Uterus (tissue), 4 donors: ENCODE data around the gene EDDM13. TPM values are rescaled to one million over a fixed set of nuclear protein-coding genes. Genes with fewer than 3 reads are reported as not detected.

ENCODE experiments used
- DNase-seq, 2 donors: peaks; one replicate each; pipeline ENCODE4 v3.0.0-alpha.2; 2019 to 2020
- H3K27ac ChIP-seq, 2 donors: fragments of 200-600 bp; sonication (generic); 1 replicate in 1 of 2; 2 replicates in 1 of 2; pipeline ENCODE4 v1.5.1; 2016 to 2018
- H3K27me3 ChIP-seq, 2 donors: fragments of 200-600 bp; sonication (generic); one replicate each; pipeline ENCODE4 v1.5.1; 2018 to 2019; ENCODE audit warnings: control low read depth in 1 of 2
- H3K36me3 ChIP-seq, 2 donors: fragments of 200-600 bp; sonication (generic); one replicate each; pipeline ENCODE4 v1.5.1; 2019; ENCODE audit warnings: control low read depth in 1 of 2
- H3K4me1 ChIP-seq, 2 donors: fragments of 200-600 bp; sonication (generic); one replicate each; pipeline ENCODE4 v1.5.1; 2018 to 2019; ENCODE audit warnings: control low read depth in 1 of 2
- H3K4me3 ChIP-seq, 2 donors: fragments of 200-600 bp; sonication (generic); 1 replicate in 1 of 2; 2 replicates in 1 of 2; pipeline ENCODE4 v1.5.1; 2018 to 2019; ENCODE audit warnings: mild to moderate bottlenecking in 1 of 2
- H3K9me3 ChIP-seq, 2 donors: fragments of 200-600 bp; sonication (generic); one replicate each; pipeline ENCODE4 v1.5.1; 2019; ENCODE audit warnings: control low read depth in 1 of 2
- POLR2A ChIP-seq, 2 donors: fragments of 450-650 bp; IDR thresholded peaks; one replicate each; pipeline ENCODE4 v1.6.1; 2016; ENCODE audit warnings: antibody characterized with exemption in 2 of 2, mild to moderate bottlenecking in 1 of 2, moderate library complexity in 1 of 2
- intact Hi-C: fragments of 100-400 bp; cut with DNase I; formaldehyde crosslinking; loops from one replicate; pipeline ENCODE4 v1.15.1; 2023; ENCODE audit warnings: low total_unique reads
- total RNA-seq, 4 donors: library from RNA; depleted of rRNA in 3 of 4; stranded (reverse); fragments of >200 nt in 3 of 4; gene quantifications; one replicate each; pipeline versions ENCODE4 v1.1.0 to v1.2.4, GENCODE V29; 2014 to 2023
- TF ChIP-seq, protein P1 (sequence below), 4 experiments: fragments of 200-600 bp in 2 of 4; fragments of 450-650 bp in 2 of 4; sonication (generic) in 2 of 4; IDR thresholded peaks; one replicate each; pipeline ENCODE4 v1.5.1; 2016 to 2019; ENCODE audit warnings: antibody characterized with exemption in 4 of 4, mild to moderate bottlenecking in 2 of 4, moderate library complexity in 1 of 4
- donor health status: DM: yes; HTN: yes; CAD: no.

The EDDM13 gene
- total RNA-seq, 4 donors from 2014 or later: not detected

DNA sequence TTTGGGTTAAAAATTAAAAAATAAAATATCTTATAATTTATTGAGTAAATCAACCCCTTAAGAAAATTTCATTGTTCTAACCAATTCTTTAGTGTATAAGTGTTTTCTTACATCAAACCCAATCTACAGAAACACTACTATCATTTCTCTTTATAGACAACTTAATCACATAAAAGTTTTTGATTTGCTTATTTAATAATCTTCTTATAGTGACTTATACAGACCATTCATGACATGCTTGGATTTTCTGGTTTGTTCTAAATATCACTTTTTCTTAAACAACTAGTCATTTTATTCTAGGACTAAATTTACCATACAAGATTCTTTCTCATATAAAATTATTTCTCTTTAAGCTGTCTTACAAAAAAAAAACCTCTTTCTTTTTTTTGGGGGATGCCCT is 69.4 kb downstream of the EDDM13 start:
- TF ChIP-seq, protein P1, sequence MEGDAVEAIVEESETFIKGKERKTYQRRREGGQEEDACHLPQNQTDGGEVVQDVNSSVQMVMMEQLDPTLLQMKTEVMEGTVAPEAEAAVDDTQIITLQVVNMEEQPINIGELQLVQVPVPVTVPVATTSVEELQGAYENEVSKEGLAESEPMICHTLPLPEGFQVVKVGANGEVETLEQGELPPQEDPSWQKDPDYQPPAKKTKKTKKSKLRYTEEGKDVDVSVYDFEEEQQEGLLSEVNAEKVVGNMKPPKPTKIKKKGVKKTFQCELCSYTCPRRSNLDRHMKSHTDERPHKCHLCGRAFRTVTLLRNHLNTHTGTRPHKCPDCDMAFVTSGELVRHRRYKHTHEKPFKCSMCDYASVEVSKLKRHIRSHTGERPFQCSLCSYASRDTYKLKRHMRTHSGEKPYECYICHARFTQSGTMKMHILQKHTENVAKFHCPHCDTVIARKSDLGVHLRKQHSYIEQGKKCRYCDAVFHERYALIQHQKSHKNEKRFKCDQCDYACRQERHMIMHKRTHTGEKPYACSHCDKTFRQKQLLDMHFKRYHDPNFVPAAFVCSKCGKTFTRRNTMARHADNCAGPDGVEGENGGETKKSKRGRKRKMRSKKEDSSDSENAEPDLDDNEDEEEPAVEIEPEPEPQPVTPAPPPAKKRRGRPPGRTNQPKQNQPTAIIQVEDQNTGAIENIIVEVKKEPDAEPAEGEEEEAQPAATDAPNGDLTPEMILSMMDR (IDR thresholded peaks at IDR 0.05): no peak
- no peak for TF ChIP-seq POLR2A (IDR thresholded peaks at IDR 0.05)
- Histone ChIP-seq H3K27me3 (no peaks in the 10 kb centered on the region), H3K9me3 (no peaks in the 10 kb centered on the region), H3K4me3 (no peak overlapping the region), H3K36me3 (no peaks in the 10 kb centered on the region), H3K4me1 (no peaks in the 10 kb centered on the region), H3K27ac (no peak overlapping the region)
- DNase-seq: no peak
- intact Hi-C loops: no loop called here

DNA sequence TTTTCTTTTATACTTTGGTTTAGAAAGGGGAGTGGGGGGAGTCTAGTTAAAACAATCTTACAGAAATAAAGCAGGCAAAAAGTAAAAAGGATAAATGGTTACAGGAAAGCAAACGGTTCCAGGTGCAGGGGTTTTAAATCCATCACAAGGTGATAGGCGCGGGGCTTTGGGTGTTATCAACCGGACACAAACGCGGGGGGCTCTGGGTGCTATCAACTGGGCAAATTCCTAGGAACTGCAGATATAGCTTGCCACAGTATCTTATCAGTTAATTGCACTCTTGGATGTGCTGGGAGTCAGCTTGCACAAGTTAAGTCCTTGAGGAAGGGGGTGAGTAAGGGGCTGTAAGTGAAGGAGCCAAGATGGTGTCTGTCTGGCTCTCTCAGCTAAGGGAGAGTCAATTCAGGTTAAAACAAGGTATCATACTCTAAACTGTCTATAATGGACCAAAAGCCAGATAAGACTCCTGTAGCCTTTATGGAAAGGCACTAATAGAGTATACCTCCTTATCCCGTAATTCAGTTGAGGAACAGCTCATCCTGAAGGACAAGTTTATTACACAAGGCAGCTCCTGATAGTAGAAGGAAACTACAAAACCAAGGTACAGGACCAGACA is 74.7 kb downstream of the EDDM13 start:
- TF ChIP-seq, protein P1 (IDR thresholded peaks at IDR 0.05): no peak
- TF ChIP-seq POLR2A (IDR thresholded peaks at IDR 0.05): no peak
- Histone ChIP-seq H3K4me3 (no peak overlapping the region), H3K27ac (no peak overlapping the region), H3K4me1 (peaks cover 0 to 3% of the 10 kb centered on the region in 2 donors), H3K36me3 (no peaks in the 10 kb centered on the region), H3K27me3 (no peaks in the 10 kb centered on the region), H3K9me3 (no peaks in the 10 kb centered on the region)
- intact Hi-C loops: no loop called here
- DNase-seq: no peak

DNA sequence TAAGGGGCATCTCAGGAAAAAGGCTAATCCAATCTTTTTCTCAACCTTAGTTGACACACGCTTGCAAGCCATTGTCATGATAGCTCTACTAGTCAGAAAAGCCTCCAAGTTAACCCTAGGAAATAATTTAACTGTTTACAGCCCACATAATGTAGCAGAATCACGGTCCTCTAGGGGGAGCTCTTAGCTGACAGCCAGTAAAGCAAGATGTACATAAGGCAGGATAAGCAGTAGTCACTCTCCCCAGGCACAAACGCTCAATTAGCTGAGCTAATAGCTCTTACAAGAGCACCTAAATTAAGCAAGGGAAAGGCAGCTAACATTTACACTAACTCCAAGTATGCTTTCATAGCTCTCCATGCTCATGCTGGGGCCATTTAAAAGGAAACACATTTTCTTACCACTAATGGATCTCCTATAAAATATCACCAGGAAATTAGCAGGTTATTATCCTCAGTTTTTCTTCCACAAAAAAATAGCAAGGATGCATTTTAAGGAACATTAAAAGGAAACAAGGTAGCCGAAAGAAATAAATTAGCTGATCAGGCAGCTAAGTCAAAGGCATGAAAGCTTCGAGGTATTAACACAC is 75.8 kb downstream of the EDDM13 start:
- Histone ChIP-seq H3K9me3 (no peaks in the 10 kb centered on the region), H3K4me3 (no peak overlapping the region)
- intact Hi-C loops: no loop called here

GRCh38 chr19:56350416-56351045 is 78.0 kb downstream of the EDDM13 start:
- peaks cover 0 to 3% of the 10 kb centered on the region in 2 donors for H3K4me1 ChIP-seq
- TF ChIP-seq, protein P1 (IDR thresholded peaks at IDR 0.05): peak; percentile 74 to 86 (median 83)
- TF ChIP-seq POLR2A (IDR thresholded peaks at IDR 0.05): no peak
- intact Hi-C loops: loop anchor here (10.0 kb wide), 1 partner anchor 96 kb away; no protein-coding TSS in a partner anchor
- no peaks in the 10 kb centered on the region for H3K27me3 ChIP-seq
- DNase-seq: peak; percentile 24 to 57
- no peak overlapping the region for H3K4me3 ChIP-seq
- H3K36me3 ChIP-seq: no peaks in the 10 kb centered on the region
- no peaks in the 10 kb centered on the region for H3K9me3 ChIP-seq
- H3K27ac ChIP-seq: no peak overlapping the region

More for the DNA sequence above, 75.8 kb downstream of the EDDM13 start:
- Histone ChIP-seq H3K4me1 (peaks cover 0 to 3% of the 10 kb centered on the region in 2 donors), H3K27me3 (no peaks in the 10 kb centered on the region), H3K36me3 (no peaks in the 10 kb centered on the region), H3K27ac (no peak overlapping the region)
- no peak for TF ChIP-seq POLR2A (IDR thresholded peaks at IDR 0.05)
- TF ChIP-seq, protein P1 (IDR thresholded peaks at IDR 0.05): no peak
- DNase-seq: no peak

DNA sequence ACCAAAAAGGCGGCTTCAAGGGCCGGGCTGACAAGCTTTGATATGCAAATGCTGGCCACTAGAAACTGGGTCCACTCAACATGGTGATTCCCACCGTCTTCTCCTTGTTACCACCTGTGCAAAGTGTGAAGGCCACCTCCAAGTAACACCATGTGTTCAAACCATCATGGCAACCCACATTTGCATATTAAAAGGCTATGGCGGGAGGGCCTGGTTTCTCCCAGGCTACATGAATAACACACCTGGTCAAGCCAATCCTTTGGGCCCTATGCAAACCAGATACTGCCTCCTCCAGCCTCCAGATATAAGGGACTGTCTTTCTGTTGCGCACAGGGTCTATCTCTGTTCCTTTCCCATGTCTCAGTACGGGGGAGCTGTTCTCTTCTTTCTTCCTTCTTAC is 78.7 kb downstream of the EDDM13 start:
- TF ChIP-seq, protein P1 (IDR thresholded peaks at IDR 0.05): no peak
- no peak for TF ChIP-seq POLR2A (IDR thresholded peaks at IDR 0.05)
- Histone ChIP-seq H3K36me3 (no peaks in the 10 kb centered on the region), H3K27ac (no peak overlapping the region), H3K9me3 (no peaks in the 10 kb centered on the region), H3K4me3 (no peak overlapping the region), H3K27me3 (no peaks in the 10 kb centered on the region), H3K4me1 (peaks cover 0 to 3% of the 10 kb centered on the region in 2 donors)
- intact Hi-C loops: loop anchor here (10.0 kb wide), 1 partner anchor 96 kb away; no protein-coding TSS in a partner anchor
- no peak for DNase-seq
